ENCODE results near the gene COMMD4. TPM values are rescaled to one million over a fixed set of nuclear protein-coding genes. Genes with fewer than 3 reads are reported as not detected.

Gene COMMD4
- total and polyA plus RNA-seq, 10 of the 15 experiments (the other 5 are each of a cell fraction or from before 2014, with no cell fraction given) = 14.5 to 118 (median 75.3) TPM

- no peak for TF ChIP-seq ZNF207 (IDR thresholded peaks at IDR 0.05; ENCODE audit: borderline replicate concordance)
- no peak for TF ChIP-seq E2F8 (IDR thresholded peaks at IDR 0.05; ENCODE audit: low read depth, partially characterized antibody)
- TF ChIP-seq RCOR1 (conservative IDR thresholded peaks at IDR 0.05; ENCODE audit: low read depth, low read length) = no peak
Measured at GRCh38 chr15:75369897-75370581, 34.2 kb downstream of the COMMD4 start (continued).

- FAIRE-seq (no peak), ATAC-seq (no peak), DNase-seq (ENCODE audit: low read depth, low spot score) (no peak)
- in situ Hi-C loops (cut with MboI) (no loop called here), intact Hi-C loops (cut with micrococcal nuclease; ENCODE audit: unreplicated experiment) (no loop called here)
- 100% methylated on average over 1 of the region's 1 CpG for WGBS (ENCODE audit: insufficient coverage, insufficient replicate concordance, low lambda C conversion rate, missing lambda C conversion rate)
- Histone ChIP-seq H3K27me3 (replicated peaks in 1 of 2; ENCODE audit: control insufficient read depth in 2 of 2, insufficient read depth in 2 of 2, low read length in 1 of 2) (no peaks in the 10 kb centered on the region), H3K79me2 (ENCODE audit: control insufficient read depth, insufficient read depth, low read length) (peaks cover 8% of the 10 kb centered on the region), H3K4me3 (no peak overlapping the region), H4K20me1 (ENCODE audit: control insufficient read depth, insufficient read depth) (no peaks in the 10 kb centered on the region), H3K9me3 (replicated peaks; ENCODE audit: control insufficient read depth, insufficient read depth, low read length) (no peaks in the 10 kb centered on the region), H3K27ac (ENCODE audit: control insufficient read depth, insufficient read depth) (no peak overlapping the region), H3K36me3 (ENCODE audit: control insufficient read depth in 2 of 2, insufficient read depth in 2 of 2, low read length in 1 of 2) (peaks cover 11 to 32% of the 10 kb centered on the region in 2 experiments), H2AFZ (ENCODE audit: control insufficient read depth, low read depth, low read length) (no peak overlapping the region), H3K4me1 (ENCODE audit: control insufficient read depth, insufficient read depth, low read length) (peaks cover 6% of the 10 kb centered on the region), H3K9ac (ENCODE audit: control insufficient read depth, insufficient read depth, low read length) (no peak overlapping the region), H3K4me2 (ENCODE audit: control insufficient read depth, insufficient read depth) (no peak overlapping the region)
- ChIA-PET RAD21 (ENCODE audit: unreplicated experiment) (no interaction called here), SMC1A (ENCODE audit: uncharacterized antibody, unreplicated experiment) (interaction anchor here (1.1 to 1.6 kb wide), 3 partner anchors 9 to 32 kb away, joined by 3 to 7 read pairs (median 6); no protein-coding TSS in a partner anchor), CTCF (interaction anchor here (0.6 to 4.9 kb wide), 2 partner anchors 162 to 269 kb away, joined by 3 to 86 read pairs; partner anchors contain the start of gene IMP3), POLR2A (interaction anchor here (0.7 to 1.6 kb wide), 3 partner anchors 9 to 80 kb away, joined by 3 to 7 read pairs (median 3); partner anchors contain the start of gene SIN3A)
- no TSS peak for BruUV-seq (replicated peaks)
- no peak for TF ChIP-seq SMC3 (IDR thresholded peaks at IDR 0.05; ENCODE audit: borderline replicate concordance, low read length)
- TF ChIP-seq MLLT1 (IDR thresholded peaks at IDR 0.05) = no peak
- TF ChIP-seq YY1 (IDR thresholded peaks at IDR 0.05; ENCODE audit: low read depth, low read length) = no peak
- TF ChIP-seq RCOR1 (conservative IDR thresholded peaks at IDR 0.05; ENCODE audit: low read depth, low read length) = no peak
- no peak for TF ChIP-seq STAT1 (conservative IDR thresholded peaks at IDR 0.05)
- TF ChIP-seq CHD2 (IDR thresholded peaks at IDR 0.05; ENCODE audit: borderline replicate concordance, low read depth, low read length) = no peak
- no peak for TF ChIP-seq GATAD2B (conservative IDR thresholded peaks at IDR 0.05; ENCODE audit: low read depth)
- TF ChIP-seq ETV6 (conservative IDR thresholded peaks at IDR 0.05 in 1 of 2, IDR thresholded peaks at IDR 0.05 in 1 of 2; ENCODE audit: borderline replicate concordance in 1 of 2, low read depth in 1 of 2) = no peak
- TF ChIP-seq TCF7 (IDR thresholded peaks at IDR 0.05; ENCODE audit: borderline replicate concordance) = no peak
- no peak for TF ChIP-seq RAD51 (IDR thresholded peaks at IDR 0.05)
- no peak for TF ChIP-seq ZNF592 (IDR thresholded peaks at IDR 0.05)
Measured at GRCh38 chr15:75371486-75371885, 35.6 kb downstream of the COMMD4 start.

All from GM12878 (cell line).